Adrenal gland (tissue), 5 donors: ENCODE results near the gene HES4.

Source experiments
- POLR2A ChIP-seq, 2 donors: fragments of 450-650 bp; IDR thresholded peaks; one replicate each; pipeline ENCODE4 v1.6.1; 2017; ENCODE audit warnings: antibody characterized with exemption in 2 of 2, mild to moderate bottlenecking in 2 of 2, moderate library complexity in 1 of 2
- TF ChIP-seq, protein P1 (sequence below), 6 experiments: fragments of 450-650 bp in 4 of 6; fragments of 200-600 bp in 2 of 6; sonication (generic) in 1 of 6; IDR thresholded peaks; 1 replicate in 5 of 6; 2 replicates in 1 of 6; pipeline versions ENCODE4 v1.5.1 to v1.8.0; 2016 to 2021; ENCODE audit warnings: antibody characterized with exemption in 6 of 6, mild to moderate bottlenecking in 2 of 6, moderate library complexity in 1 of 6
- donor health status: DM: no; HTN: no; CAD: no.

DNA sequence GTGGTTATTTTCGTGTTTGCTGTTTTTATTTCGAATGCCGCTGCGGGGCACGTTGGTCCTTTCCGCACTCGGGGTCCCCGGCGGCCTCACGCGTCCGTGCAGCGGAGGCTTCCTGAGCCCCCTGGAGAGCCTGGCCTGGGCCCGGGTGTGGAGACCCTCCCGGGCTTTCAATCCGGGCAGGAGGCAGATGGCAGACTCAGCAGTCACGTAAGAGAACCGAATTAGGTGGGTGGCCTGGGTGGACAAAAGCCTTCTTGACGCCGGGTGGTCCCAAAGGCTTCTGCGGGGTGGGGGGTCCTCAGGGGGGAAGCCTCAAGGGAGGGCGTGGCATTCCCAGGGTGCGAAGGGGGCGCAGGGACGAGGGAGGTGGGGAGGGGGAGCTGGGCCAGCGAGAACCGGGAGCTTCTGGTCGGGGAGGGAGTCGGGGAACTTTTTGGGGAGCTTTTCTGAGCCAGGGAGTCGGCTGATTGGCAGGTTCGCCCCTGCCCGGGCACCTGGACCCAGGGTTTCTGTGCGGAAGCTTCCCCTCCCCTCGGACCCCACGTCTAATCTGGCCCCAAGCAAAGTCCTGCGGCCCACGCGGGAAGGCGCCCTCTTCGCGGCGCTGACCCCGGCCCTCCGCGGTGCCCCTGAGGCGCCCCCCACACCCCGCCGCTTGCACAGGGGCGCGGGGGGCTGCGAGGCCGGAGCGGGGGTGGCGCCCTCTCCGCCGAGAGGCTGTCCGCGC, 1.3 kb upstream of the HES4 start:
- TF ChIP-seq, protein P1, sequence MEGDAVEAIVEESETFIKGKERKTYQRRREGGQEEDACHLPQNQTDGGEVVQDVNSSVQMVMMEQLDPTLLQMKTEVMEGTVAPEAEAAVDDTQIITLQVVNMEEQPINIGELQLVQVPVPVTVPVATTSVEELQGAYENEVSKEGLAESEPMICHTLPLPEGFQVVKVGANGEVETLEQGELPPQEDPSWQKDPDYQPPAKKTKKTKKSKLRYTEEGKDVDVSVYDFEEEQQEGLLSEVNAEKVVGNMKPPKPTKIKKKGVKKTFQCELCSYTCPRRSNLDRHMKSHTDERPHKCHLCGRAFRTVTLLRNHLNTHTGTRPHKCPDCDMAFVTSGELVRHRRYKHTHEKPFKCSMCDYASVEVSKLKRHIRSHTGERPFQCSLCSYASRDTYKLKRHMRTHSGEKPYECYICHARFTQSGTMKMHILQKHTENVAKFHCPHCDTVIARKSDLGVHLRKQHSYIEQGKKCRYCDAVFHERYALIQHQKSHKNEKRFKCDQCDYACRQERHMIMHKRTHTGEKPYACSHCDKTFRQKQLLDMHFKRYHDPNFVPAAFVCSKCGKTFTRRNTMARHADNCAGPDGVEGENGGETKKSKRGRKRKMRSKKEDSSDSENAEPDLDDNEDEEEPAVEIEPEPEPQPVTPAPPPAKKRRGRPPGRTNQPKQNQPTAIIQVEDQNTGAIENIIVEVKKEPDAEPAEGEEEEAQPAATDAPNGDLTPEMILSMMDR (IDR thresholded peaks at IDR 0.05) = peak in 1 of 6 experiments; percentile 0
- no peak for TF ChIP-seq POLR2A (IDR thresholded peaks at IDR 0.05)
